Fibroblast of peridontal ligament (primary cell): ENCODE results near the gene RABGEF1.
A peak's percentile ranks its signal among the peaks of the same experiment; 100 is the strongest.
"Not testable (repeated sequence)": the region's sequence is repeated elsewhere in the genome, so short reads cannot be mapped to it uniquely, and the experiment has no call there.

Experiments
- DNase-seq: peaks from one replicate; pipeline ENCODE4 v3.0.0-alpha.2; 2010; ENCODE audit errors: extremely low read depth

RABGEF1 gene

DNA sequence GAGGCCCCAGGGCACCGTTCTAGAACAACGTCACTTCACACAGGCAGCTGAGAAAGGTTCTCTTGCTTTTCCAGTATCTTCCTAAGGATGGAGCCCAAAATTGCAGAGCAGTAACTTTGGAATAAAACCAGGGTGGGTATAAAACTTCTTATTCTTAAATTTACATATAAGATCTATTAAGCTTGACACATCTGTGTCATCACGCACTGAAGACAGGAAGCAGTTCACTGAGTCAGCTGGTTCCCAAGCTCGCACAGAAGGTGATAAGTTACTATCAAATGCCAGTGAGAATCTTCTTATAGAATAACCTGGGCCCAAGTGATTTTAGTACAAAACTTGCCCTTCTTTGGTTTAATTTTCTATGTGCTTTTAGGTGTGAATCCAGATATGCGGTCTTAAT is 70.2 kb downstream of the RABGEF1 start:
- DNase-seq: no peak

- DNase-seq: not testable (repeated sequence)
Measured at GRCh38 chr7:66815186-66815875, 74.8 kb downstream of the RABGEF1 start.

DNA sequence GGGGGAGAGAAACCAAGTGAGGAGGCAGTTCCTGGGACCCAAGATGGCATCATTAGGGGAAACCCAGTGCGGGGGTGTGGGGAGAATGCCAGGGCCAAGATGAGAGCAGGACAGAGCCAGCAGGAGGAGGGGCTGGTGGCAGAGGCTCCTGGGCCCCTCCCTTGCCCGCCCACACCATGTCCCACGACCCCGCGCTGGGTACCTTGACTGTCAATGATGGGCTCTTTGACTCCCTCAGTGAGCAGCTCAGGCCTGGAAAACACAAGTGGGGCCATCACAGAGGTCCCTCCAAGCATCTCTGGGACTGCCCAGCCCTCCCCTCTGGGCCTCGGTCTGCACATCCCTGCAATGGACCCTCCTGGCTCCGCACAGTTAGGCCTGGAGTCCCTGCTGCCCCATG is 75.4 kb downstream of the RABGEF1 start:
- DNase-seq: no peak

DNA sequence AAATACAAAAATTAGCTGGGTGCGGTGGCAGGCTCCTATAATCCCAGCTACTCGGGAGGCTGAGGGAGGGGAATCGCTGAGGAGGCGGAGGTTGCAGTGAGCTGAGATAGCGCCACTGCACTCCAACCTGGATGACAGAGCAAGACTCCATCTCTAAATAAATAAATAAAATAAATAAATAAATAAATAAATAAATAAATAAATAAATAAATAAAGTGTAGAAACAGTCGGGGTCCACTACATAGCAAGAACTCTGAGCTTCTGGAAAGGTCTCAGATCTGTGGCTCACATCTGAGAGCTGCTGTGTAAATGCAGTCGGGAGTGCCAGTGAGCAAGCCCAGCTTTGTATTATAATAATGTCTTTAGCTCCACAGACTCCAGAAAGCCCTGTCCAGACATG is 76.1 kb downstream of the RABGEF1 start:
- not testable (repeated sequence) for DNase-seq

DNA sequence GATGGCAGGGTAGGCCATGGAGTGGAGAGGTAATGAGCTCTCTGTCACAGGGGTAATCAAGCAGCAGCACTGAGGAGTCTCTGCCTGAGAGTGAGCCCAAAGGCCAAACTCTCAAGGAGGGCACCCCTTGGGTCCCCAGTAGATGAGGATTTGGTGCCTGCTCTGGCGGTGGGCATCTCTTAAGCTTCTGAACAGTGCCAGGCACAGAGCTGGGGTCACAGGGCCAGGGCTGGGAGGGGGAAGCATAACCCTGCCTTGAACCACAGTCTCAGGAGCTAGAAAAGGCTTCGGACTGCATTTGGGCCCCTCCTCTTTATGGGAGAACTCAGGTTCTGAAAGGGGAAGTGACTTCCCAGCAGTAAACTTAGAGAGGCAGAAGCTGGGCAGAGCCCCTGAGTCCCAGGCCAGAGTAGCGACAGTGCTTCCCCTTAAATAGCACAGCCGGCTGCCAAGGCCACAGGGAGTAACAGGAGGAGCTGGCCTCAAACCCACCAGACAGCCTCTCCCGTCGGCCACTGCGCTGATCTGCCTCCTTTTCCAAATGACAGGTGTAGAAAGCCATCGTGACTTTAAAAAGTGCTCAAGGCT is 76.8 kb downstream of the RABGEF1 start:
- not testable (repeated sequence) for DNase-seq

- not testable (repeated sequence) for DNase-seq
Measured at GRCh38 chr7:66817956-66818355, 77.4 kb downstream of the RABGEF1 start.

- no peak for DNase-seq
Measured at GRCh38 chr7:66824041-66824440, 83.5 kb downstream of the RABGEF1 start.

DNA sequence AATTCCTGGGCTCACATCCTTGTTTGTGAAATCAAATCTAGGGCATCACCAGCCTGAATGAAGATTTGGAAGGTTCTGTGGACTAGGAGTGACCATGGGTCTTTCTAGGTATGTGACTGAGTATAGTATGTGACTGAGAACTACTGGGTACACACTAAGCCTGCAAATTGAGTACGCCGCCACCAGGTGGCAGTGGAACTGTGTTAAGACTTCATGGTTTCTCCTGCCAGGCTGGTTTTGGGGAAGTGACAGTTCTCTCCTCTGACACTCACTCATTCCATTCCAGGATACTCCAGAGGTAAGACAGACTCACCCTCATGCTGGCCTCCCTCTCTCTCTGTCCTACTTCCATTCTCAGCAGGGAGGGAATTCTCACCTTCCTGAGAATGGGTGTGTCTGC is 85.0 kb downstream of the RABGEF1 start:
- not testable (repeated sequence) for DNase-seq

DNA sequence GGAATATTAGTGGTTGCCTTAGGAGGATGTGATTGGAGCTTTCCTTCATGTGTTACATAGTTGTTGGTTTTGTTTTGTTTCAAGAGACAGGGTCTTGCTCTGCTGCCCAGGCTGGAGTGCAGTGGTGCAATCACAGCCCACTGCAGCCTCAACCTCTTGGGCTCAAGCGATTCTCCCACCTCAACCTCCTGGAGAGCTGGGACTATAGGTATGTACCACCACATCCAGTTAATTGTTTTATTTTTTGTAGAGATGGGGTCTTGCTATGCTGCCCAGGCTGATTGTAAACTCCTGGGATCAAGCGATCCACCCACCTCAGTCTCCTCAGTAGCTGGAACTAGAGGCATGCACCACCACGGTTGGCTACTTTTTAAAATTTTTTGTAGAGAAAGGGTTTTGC is 86.1 kb downstream of the RABGEF1 start:
- DNase-seq: no peak

GRCh38 chr7:66830976-66831375 is 90.4 kb downstream of the RABGEF1 start:
- not testable (repeated sequence) for DNase-seq

GRCh38 chr7:66832531-66833351 is 92.2 kb downstream of the RABGEF1 start:
- DNase-seq: no peak

GRCh38 chr7:66837007-66837406 is 96.5 kb downstream of the RABGEF1 start:
- DNase-seq: no peak

GRCh38 chr7:66837661-66838060 is 97.1 kb downstream of the RABGEF1 start:
- no peak for DNase-seq

GRCh38 chr7:66839814-66840213 is 99.3 kb downstream of the RABGEF1 start:
- DNase-seq: no peak

DNA sequence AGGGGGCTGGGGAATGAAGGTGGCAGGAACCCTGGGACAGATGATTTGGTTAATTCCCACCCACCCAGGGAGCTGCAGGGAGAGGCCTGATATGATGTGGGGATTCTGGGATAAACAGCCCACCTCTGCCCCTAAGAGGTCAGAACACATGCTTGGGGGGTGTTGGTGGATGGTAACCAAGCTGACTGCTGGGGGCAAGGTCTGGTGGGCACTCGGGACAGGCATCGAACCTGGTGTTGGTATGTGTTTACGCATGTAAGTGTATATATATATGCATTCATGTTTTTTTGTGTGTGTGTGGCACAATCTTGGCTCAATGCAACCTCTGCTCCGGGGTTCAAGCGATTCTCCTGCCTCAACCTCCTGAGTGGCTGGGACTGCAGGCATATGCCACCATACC is 99.8 kb downstream of the RABGEF1 start:
- DNase-seq: no peak

- no peak for DNase-seq
Measured at GRCh38 chr7:66841898-66842297, 101.4 kb downstream of the RABGEF1 start.

DNA sequence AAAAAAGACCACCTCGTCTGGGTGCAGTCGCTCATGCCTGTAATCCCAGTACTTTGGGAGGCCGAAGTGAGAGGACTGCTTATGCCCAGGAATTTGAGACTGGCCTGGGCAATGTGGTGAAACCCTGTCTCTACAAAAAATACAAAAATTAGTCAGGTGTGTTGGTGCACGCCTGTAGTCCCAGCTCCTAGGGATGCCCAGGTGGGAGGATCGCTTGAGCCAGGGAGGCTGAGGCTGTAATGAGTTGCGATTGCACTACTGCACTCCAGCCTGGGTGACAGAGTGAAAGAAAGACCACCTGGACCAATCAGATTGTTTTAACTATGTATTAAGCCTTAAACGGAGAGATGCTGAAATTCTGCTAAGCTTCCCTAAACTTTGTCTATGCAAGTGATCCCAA is 103.0 kb downstream of the RABGEF1 start:
- DNase-seq: not testable (repeated sequence)

GRCh38 chr7:66844552-66845378 is 104.2 kb downstream of the RABGEF1 start:
- DNase-seq: peak; percentile 98

DNA sequence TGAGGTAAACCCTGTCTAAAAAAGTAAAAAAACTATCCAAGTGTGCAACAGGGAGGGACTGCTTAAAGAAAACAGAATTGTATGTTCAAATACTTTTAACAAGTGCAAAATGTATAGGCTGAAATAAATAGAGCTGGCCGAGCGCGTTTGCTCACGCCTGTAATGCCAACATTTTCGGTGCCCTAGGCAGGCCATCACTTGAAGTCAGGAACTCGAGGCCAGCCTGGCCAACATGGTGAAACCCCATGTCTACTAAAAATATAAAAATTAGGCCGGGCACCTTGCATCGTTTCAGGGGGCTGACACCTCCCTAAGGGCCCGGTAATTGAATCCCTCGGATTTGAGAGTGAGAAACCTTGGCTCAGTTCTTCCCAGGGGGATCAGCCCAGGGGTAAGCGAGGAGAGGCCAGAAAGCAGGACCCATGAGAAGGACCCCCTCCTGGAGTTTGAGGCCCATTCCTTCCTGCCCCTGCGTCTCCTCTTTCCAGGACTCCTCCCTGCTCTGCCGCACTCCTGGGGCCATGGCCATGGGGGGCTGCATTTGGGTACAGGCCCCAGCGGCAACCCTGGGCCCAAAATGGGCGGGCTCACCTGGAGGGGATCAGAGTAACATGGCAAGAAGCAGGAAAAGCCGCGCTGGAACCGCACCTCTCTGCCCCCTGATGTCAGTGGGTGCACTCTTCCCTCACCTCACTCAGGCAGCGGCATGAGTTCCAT is 105.0 kb downstream of the RABGEF1 start:
- no peak for DNase-seq

DNA sequence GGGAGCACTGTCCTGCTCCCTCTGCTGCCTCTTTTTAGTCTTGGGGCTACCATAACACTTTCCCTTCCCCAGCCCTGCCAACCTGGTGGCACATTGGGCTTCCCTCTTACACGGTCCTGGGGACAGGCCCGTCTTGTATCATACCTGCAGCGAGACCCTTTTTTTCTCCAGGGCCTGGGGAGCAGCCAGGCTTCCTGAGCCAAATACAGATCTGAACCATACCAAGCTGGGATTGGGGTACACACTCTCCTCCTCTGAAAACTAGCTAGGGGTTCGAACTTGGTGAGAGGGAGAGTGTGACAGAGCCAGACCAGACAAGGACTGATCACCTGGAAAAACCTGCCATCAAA is 105.5 kb downstream of the RABGEF1 start:
- not testable (repeated sequence) for DNase-seq

DNA sequence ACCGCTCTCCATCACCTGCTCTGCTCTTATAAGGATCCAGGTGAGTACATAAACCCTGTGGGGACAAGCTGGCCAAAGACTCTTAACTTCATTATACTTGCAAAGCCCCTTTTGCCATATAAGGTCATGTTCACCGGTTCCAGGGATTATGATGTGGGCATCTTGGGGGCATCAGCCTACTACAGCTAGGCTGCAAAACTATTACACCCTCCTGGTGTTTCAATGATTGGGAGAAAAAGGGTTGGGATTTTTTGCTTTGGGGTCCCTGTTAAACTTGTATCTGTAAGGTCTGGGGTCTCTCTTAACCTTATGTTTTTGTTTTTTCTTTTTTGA is 107.0 kb downstream of the RABGEF1 start:
- DNase-seq: not testable (repeated sequence)
